ENCODE measurements around the gene PTCH1. TPM values are rescaled to one million over a fixed set of nuclear protein-coding genes. Genes with fewer than 3 reads are reported as not detected.

PTCH1 gene
- total and polyA plus RNA-seq, 8 donors, result 5.4 to 22.6 (median 14.7) TPM

GRCh38 chr9:95409650-95410426 lies 106.9 kb downstream of the PTCH1 start:
- no peaks in the 10 kb centered on the region for H3K27me3 ChIP-seq
- peak in 1 of 4 donors; percentile 38 for ATAC-seq
- H3K4me3 ChIP-seq, result no peak overlapping the region
- no peak for DNase-seq
- no peaks in the 10 kb centered on the region for H3K9me3 ChIP-seq
- H3K4me1 ChIP-seq, result no peaks in the 10 kb centered on the region
- FAIRE-seq, result no peak
- intact Hi-C loops (cut with DNase I), result no loop called here
- TF ChIP-seq, protein P1, sequence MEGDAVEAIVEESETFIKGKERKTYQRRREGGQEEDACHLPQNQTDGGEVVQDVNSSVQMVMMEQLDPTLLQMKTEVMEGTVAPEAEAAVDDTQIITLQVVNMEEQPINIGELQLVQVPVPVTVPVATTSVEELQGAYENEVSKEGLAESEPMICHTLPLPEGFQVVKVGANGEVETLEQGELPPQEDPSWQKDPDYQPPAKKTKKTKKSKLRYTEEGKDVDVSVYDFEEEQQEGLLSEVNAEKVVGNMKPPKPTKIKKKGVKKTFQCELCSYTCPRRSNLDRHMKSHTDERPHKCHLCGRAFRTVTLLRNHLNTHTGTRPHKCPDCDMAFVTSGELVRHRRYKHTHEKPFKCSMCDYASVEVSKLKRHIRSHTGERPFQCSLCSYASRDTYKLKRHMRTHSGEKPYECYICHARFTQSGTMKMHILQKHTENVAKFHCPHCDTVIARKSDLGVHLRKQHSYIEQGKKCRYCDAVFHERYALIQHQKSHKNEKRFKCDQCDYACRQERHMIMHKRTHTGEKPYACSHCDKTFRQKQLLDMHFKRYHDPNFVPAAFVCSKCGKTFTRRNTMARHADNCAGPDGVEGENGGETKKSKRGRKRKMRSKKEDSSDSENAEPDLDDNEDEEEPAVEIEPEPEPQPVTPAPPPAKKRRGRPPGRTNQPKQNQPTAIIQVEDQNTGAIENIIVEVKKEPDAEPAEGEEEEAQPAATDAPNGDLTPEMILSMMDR (IDR thresholded peaks at IDR 0.05), result no peak
- H3K27ac ChIP-seq, result peak overlapping the region in 1 of 4 donors; percentile 17
- WGBS, 2 donors, result 75 to 77% methylated on average over 6 of the region's 6 CpGs
- no peaks in the 10 kb centered on the region for H3K36me3 ChIP-seq

DNA sequence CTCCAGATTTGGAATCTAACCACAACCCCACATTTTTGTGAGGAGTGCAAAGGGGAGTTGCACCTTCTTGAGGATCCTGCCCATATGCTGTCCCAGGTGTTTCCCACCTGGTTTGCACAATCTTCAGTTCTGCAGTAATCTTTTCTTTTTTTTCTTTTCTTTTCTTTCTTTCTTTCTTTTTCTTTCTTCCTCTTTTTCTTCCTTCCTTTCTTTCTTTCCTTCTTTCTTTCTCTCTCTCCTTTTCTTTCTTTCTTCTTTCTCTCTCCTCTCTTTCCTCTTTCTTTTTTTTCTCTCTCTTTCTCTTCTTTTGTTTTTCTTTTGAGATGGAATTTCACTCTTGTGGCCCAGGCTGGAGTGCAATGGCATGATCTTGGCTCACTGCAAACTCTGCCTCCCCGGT lies 109.2 kb downstream of the PTCH1 start:
- FAIRE-seq (no peak), ATAC-seq (no peak), DNase-seq (no peak)
- TF ChIP-seq, protein P1 (IDR thresholded peaks at IDR 0.05), result no peak
- H3K27me3 ChIP-seq, result no peaks in the 10 kb centered on the region
- no peaks in the 10 kb centered on the region for H3K36me3 ChIP-seq
- no peak overlapping the region for H3K27ac ChIP-seq
- H3K4me1 ChIP-seq, result no peaks in the 10 kb centered on the region
- no peaks in the 10 kb centered on the region for H3K9me3 ChIP-seq
- H3K4me3 ChIP-seq, result no peak overlapping the region
- WGBS, 2 donors, result 92 to 96% methylated on average over 1 of the region's 1 CpG
- intact Hi-C loops (cut with DNase I), result no loop called here

- H3K27me3 ChIP-seq, result no peaks in the 10 kb centered on the region
- H3K27ac ChIP-seq, result no peak overlapping the region
- no peaks in the 10 kb centered on the region for H3K9me3 ChIP-seq
- TF ChIP-seq, protein P1 (IDR thresholded peaks at IDR 0.05), result no peak
- no peaks in the 10 kb centered on the region for H3K36me3 ChIP-seq
- ATAC-seq (no peak), FAIRE-seq (no peak), DNase-seq (no peak)
- H3K4me1 ChIP-seq, result no peaks in the 10 kb centered on the region
- intact Hi-C loops (cut with DNase I), result no loop called here
- no peak overlapping the region for H3K4me3 ChIP-seq
- 79 to 86% methylated on average over 2 of the region's 2 CpGs for WGBS, 2 donors
Observed at GRCh38 chr9:95406121-95406520, 110.7 kb downstream of the PTCH1 start.

GRCh38 chr9:95399261-95399660 lies 117.5 kb downstream of the PTCH1 start:
- Histone ChIP-seq H3K27me3 (no peaks in the 10 kb centered on the region), H3K27ac (no peak overlapping the region), H3K4me3 (no peak overlapping the region), H3K36me3 (no peaks in the 10 kb centered on the region), H3K9me3 (no peaks in the 10 kb centered on the region), H3K4me1 (no peaks in the 10 kb centered on the region)
- TF ChIP-seq, protein P1 (IDR thresholded peaks at IDR 0.05), result no peak
- 90% methylated on average over 4 of the region's 4 CpGs for WGBS, 2 donors
- FAIRE-seq, result no peak
- no peak for DNase-seq
- intact Hi-C loops (cut with DNase I), result no loop called here
- ATAC-seq, result no peak

Other genes with a start within 250 kb of the PTCH1 start
- 1 to 10 TPM; 4.1 to 9.9 (median 5.1) TPM for gene FANCC, start 199.3 kb downstream of the PTCH1 start, total RNA-seq
- gene FANCC, start 199.3 kb downstream of the PTCH1 start, polyA plus RNA-seq, result 1 to 10 TPM; 3.8 to 4.1 TPM

Data from pancreas (tissue), 10 donors.